ENCODE data around the gene CDK14. TPM values are rescaled to one million over a fixed set of nuclear protein-coding genes. Genes with fewer than 3 reads are reported as not detected.

The CDK14 gene
- total RNA-seq, 2 donors from 2014 or later, result 8.7 to 13.4 TPM

- H3K27me3 Mint-ChIP-seq (ENCODE audit: insufficient read depth), result peaks cover 28% of the 10 kb centered on the region
- peaks cover 9% of the 10 kb centered on the region for H3K4me1 Mint-ChIP-seq
- H3K4me3 Mint-ChIP-seq, result no peak overlapping the region
- H3K9me3 Mint-ChIP-seq, result no peaks in the 10 kb centered on the region
- no peak for TF ChIP-seq CTCF (conservative IDR thresholded peaks at IDR 0.05)
- H3K36me3 Mint-ChIP-seq (ENCODE audit: low read depth), result peaks cover 2% of the 10 kb centered on the region
- DNase-seq, result no peak
- H3K27me3 ChIP-seq (ENCODE audit: control insufficient read depth, insufficient read depth, low read length, poor library complexity, severe bottlenecking), result peaks cover 25% of the 10 kb centered on the region
- H3K27ac ChIP-seq (ENCODE audit: low read depth, low read length), result no peak overlapping the region
- H3K9me3 ChIP-seq (ENCODE audit: control insufficient read depth, low read length), result no peaks in the 10 kb centered on the region
- H3K4me1 ChIP-seq (ENCODE audit: control insufficient read depth, insufficient read depth, low read length), result peaks cover 1% of the 10 kb centered on the region
- H3K4me3 ChIP-seq (ENCODE audit: low read length), result no peak overlapping the region
- no peak overlapping the region for H3K27ac Mint-ChIP-seq
- no peak overlapping the region for H3K9ac ChIP-seq (ENCODE audit: extremely low read depth, low read length, poor library complexity, severe bottlenecking)
- no peaks in the 10 kb centered on the region for H3K36me3 ChIP-seq (ENCODE audit: control insufficient read depth, insufficient read depth, low read length)
These were observed 97.8 kb downstream of the CDK14 start for GRCh38 chr7:90693939-90694338.

GRCh38 chr7:90698616-90699015 is 102.5 kb downstream of the CDK14 start:
- no peak overlapping the region for H3K4me3 Mint-ChIP-seq
- H3K27ac Mint-ChIP-seq, result no peak overlapping the region
- H3K4me3 ChIP-seq (ENCODE audit: low read length), result no peak overlapping the region
- H3K36me3 ChIP-seq (ENCODE audit: control insufficient read depth, insufficient read depth, low read length), result no peaks in the 10 kb centered on the region
- H3K9me3 Mint-ChIP-seq, result no peaks in the 10 kb centered on the region
- H3K4me1 Mint-ChIP-seq, result peaks cover 28% of the 10 kb centered on the region
- H3K36me3 Mint-ChIP-seq (ENCODE audit: low read depth), result peaks cover 2% of the 10 kb centered on the region
- peaks cover 47% of the 10 kb centered on the region for H3K27me3 ChIP-seq (ENCODE audit: control insufficient read depth, insufficient read depth, low read length, poor library complexity, severe bottlenecking)
- 64% methylated on average over 2 of the region's 2 CpGs; no CpG with 5 or more reads in 1 of the 2 experiments for WGBS, 2 experiments (ENCODE audit: insufficient coverage in 1 of 2, insufficient read length in 1 of 2)
- peaks cover 9% of the 10 kb centered on the region for H3K4me1 ChIP-seq (ENCODE audit: control insufficient read depth, insufficient read depth, low read length)
- H3K9me3 ChIP-seq (ENCODE audit: control insufficient read depth, low read length), result no peaks in the 10 kb centered on the region
- TF ChIP-seq CTCF (conservative IDR thresholded peaks at IDR 0.05), result no peak
- no peak overlapping the region for H3K9ac ChIP-seq (ENCODE audit: extremely low read depth, low read length, poor library complexity, severe bottlenecking)
- DNase-seq, result no peak
- H3K27me3 Mint-ChIP-seq (ENCODE audit: insufficient read depth), result peaks cover 58% of the 10 kb centered on the region
- no peak overlapping the region for H3K27ac ChIP-seq (ENCODE audit: low read depth, low read length)

- no peak overlapping the region for H3K4me3 Mint-ChIP-seq
- H3K27me3 ChIP-seq (ENCODE audit: control insufficient read depth, insufficient read depth, low read length, poor library complexity, severe bottlenecking), result peaks cover 44% of the 10 kb centered on the region
- DNase-seq, result no peak
- peaks cover 67% of the 10 kb centered on the region for H3K27me3 Mint-ChIP-seq (ENCODE audit: insufficient read depth)
- no peaks in the 10 kb centered on the region for H3K9me3 ChIP-seq (ENCODE audit: control insufficient read depth, low read length)
- H3K27ac Mint-ChIP-seq, result no peak overlapping the region
- TF ChIP-seq CTCF (conservative IDR thresholded peaks at IDR 0.05), result no peak
- H3K27ac ChIP-seq (ENCODE audit: low read depth, low read length), result no peak overlapping the region
- peaks cover 9% of the 10 kb centered on the region for H3K4me1 ChIP-seq (ENCODE audit: control insufficient read depth, insufficient read depth, low read length)
- 89% methylated on average over 3 of the region's 3 CpGs; no CpG with 5 or more reads in 1 of the 2 experiments for WGBS, 2 experiments (ENCODE audit: insufficient coverage in 1 of 2, insufficient read length in 1 of 2)
- peaks cover 2% of the 10 kb centered on the region for H3K36me3 Mint-ChIP-seq (ENCODE audit: low read depth)
- H3K9me3 Mint-ChIP-seq, result no peaks in the 10 kb centered on the region
- H3K9ac ChIP-seq (ENCODE audit: extremely low read depth, low read length, poor library complexity, severe bottlenecking), result no peak overlapping the region
- H3K36me3 ChIP-seq (ENCODE audit: control insufficient read depth, insufficient read depth, low read length), result no peaks in the 10 kb centered on the region
- H3K4me1 Mint-ChIP-seq, result peaks cover 34% of the 10 kb centered on the region
- H3K4me3 ChIP-seq (ENCODE audit: low read length), result no peak overlapping the region
These were observed 104.9 kb downstream of the CDK14 start for GRCh38 chr7:90701021-90701420.
